ENCODE results near the gene MSRB2. TPM values are rescaled to one million over a fixed set of nuclear protein-coding genes. Genes with fewer than 3 reads are reported as not detected.

MSRB2 gene
- total RNA-seq, 1 donor from 2014 or later = 15.2 TPM

GRCh38 chr10:23051855-23052331 lies 43.5 kb upstream of the MSRB2 start:
- no peak for DNase-seq (ENCODE audit: extremely low spot score in 2 of 2)
- Histone ChIP-seq H3K27ac (no peak overlapping the region), H3K9me3 (no peaks in the 10 kb centered on the region), H3K36me3 (no peaks in the 10 kb centered on the region), H3K27me3 (no peaks in the 10 kb centered on the region), H3K4me1 (no peaks in the 10 kb centered on the region), H3K4me3 (no peak overlapping the region)
- TF ChIP-seq POLR2AphosphoS5 (IDR thresholded peaks at IDR 0.05; ENCODE audit: insufficient read depth in 1 of 2, low read depth in 1 of 2) = no peak
- TF ChIP-seq POLR2A (IDR thresholded peaks at IDR 0.05) = no peak
- TF ChIP-seq CTCF (IDR thresholded peaks at IDR 0.05) = no peak
- intact Hi-C loops (cut with DNase I) = no loop called here

GRCh38 chr10:23053036-23053435 lies 42.3 kb upstream of the MSRB2 start:
- Histone ChIP-seq H3K27me3 (no peaks in the 10 kb centered on the region), H3K27ac (no peak overlapping the region), H3K9me3 (no peaks in the 10 kb centered on the region), H3K4me3 (no peak overlapping the region), H3K4me1 (no peaks in the 10 kb centered on the region), H3K36me3 (no peaks in the 10 kb centered on the region)
- TF ChIP-seq CTCF (IDR thresholded peaks at IDR 0.05) (no peak), POLR2A (IDR thresholded peaks at IDR 0.05) (no peak), POLR2AphosphoS5 (IDR thresholded peaks at IDR 0.05; ENCODE audit: insufficient read depth in 1 of 2, low read depth in 1 of 2) (no peak)
- intact Hi-C loops (cut with DNase I) = no loop called here
- no peak for DNase-seq (ENCODE audit: extremely low spot score in 2 of 2)

- no peak for DNase-seq (ENCODE audit: extremely low spot score in 2 of 2)
- no peaks in the 10 kb centered on the region for H3K27me3 ChIP-seq
- intact Hi-C loops (cut with DNase I) = no loop called here
- no peaks in the 10 kb centered on the region for H3K36me3 ChIP-seq
- no peak overlapping the region for H3K27ac ChIP-seq
- TF ChIP-seq POLR2A (IDR thresholded peaks at IDR 0.05) (no peak), CTCF (IDR thresholded peaks at IDR 0.05) (no peak), POLR2AphosphoS5 (IDR thresholded peaks at IDR 0.05; ENCODE audit: insufficient read depth in 1 of 2, low read depth in 1 of 2) (no peak)
- H3K4me1 ChIP-seq = no peaks in the 10 kb centered on the region
- H3K4me3 ChIP-seq = no peak overlapping the region
- no peaks in the 10 kb centered on the region for H3K9me3 ChIP-seq
Observed at GRCh38 chr10:23055424-23056185, 39.8 kb upstream of the MSRB2 start.

GRCh38 chr10:23056186-23056579 lies 39.2 kb upstream of the MSRB2 start:
- intact Hi-C loops (cut with DNase I) = no loop called here
- Histone ChIP-seq H3K27ac (no peak overlapping the region), H3K4me3 (no peak overlapping the region), H3K27me3 (no peaks in the 10 kb centered on the region), H3K9me3 (no peaks in the 10 kb centered on the region), H3K4me1 (no peaks in the 10 kb centered on the region), H3K36me3 (no peaks in the 10 kb centered on the region)
- no peak for TF ChIP-seq POLR2AphosphoS5 (IDR thresholded peaks at IDR 0.05; ENCODE audit: insufficient read depth in 1 of 2, low read depth in 1 of 2)
- no peak for TF ChIP-seq CTCF (IDR thresholded peaks at IDR 0.05)
- no peak for TF ChIP-seq POLR2A (IDR thresholded peaks at IDR 0.05)
- no peak for DNase-seq (ENCODE audit: extremely low spot score in 2 of 2)

- no peak overlapping the region for H3K27ac ChIP-seq
- H3K9me3 ChIP-seq = no peaks in the 10 kb centered on the region
- TF ChIP-seq POLR2A (IDR thresholded peaks at IDR 0.05) = no peak
- TF ChIP-seq CTCF (IDR thresholded peaks at IDR 0.05) = no peak
- TF ChIP-seq POLR2AphosphoS5 (IDR thresholded peaks at IDR 0.05; ENCODE audit: insufficient read depth in 1 of 2, low read depth in 1 of 2) = no peak
- H3K4me3 ChIP-seq = no peak overlapping the region
- H3K4me1 ChIP-seq = no peaks in the 10 kb centered on the region
- no peaks in the 10 kb centered on the region for H3K27me3 ChIP-seq
- H3K36me3 ChIP-seq = no peaks in the 10 kb centered on the region
- intact Hi-C loops (cut with DNase I) = no loop called here
- no peak for DNase-seq (ENCODE audit: extremely low spot score in 2 of 2)
Observed at GRCh38 chr10:23058366-23058765, 37.0 kb upstream of the MSRB2 start.

Data from vagina (tissue), 2 donors.